HUES48 (cell line): ENCODE results near the gene NPHP1.

ENCODE experiments used
- H3K27ac ChIP-seq: one replicate; pipeline ENCODE4 v1.7.0; 2013; ENCODE audit warnings: low read depth, low read length, inconsistent platforms
- H3K27me3 ChIP-seq: 2 replicates; pipeline ENCODE4 v1.6.1; 2013; ENCODE audit warnings: mild to moderate bottlenecking, low read length; ENCODE audit not compliant: control insufficient read depth, insufficient read depth
- H3K36me3 ChIP-seq: 2 replicates; pipeline ENCODE4 v1.6.1; 2013; ENCODE audit warnings: low read length; ENCODE audit not compliant: control insufficient read depth, insufficient read depth
- H3K4me1 ChIP-seq: 2 replicates; pipeline ENCODE4 v1.6.1; 2013; ENCODE audit warnings: mild to moderate bottlenecking, low read length; ENCODE audit not compliant: control insufficient read depth, insufficient read depth
- H3K4me3 ChIP-seq: 2 replicates; pipeline ENCODE4 v1.5.1; 2013; ENCODE audit warnings: mild to moderate bottlenecking, low read depth, low read length
- H3K9ac ChIP-seq: 2 replicates; pipeline ENCODE4 v1.6.1; 2013; ENCODE audit warnings: mild to moderate bottlenecking, low read depth, low read length, moderate library complexity
- H3K9me3 ChIP-seq: 2 replicates; pipeline ENCODE4 v1.6.1; 2013; ENCODE audit warnings: low read length; ENCODE audit not compliant: control insufficient read depth, insufficient read depth

The NPHP1 gene

DNA sequence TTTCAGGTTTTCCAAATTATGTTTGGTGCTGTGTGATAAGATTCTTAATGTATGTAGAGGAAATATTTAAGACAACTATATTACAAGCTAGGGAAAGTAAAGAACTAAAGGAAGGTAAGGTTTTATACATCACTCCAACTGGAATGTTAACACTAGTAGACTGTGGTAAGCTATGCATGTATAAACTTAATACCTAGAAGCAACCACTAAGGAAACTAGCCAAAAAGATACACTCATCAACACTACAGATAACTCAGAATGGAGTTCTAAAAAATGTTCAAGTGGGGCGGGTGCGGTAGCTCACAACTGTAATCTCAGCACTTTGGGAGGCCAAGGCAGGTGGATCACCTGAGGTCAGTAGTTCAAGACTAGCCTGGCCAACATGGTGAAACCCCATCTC, 51.4 kb downstream of the NPHP1 start:
- Histone ChIP-seq H3K9ac (no peak overlapping the region), H3K27ac (no peak overlapping the region), H3K4me1 (no peaks in the 10 kb centered on the region), H3K4me3 (no peak overlapping the region), H3K9me3 (peaks cover 17% of the 10 kb centered on the region), H3K27me3 (no peaks in the 10 kb centered on the region), H3K36me3 (no peaks in the 10 kb centered on the region)

DNA sequence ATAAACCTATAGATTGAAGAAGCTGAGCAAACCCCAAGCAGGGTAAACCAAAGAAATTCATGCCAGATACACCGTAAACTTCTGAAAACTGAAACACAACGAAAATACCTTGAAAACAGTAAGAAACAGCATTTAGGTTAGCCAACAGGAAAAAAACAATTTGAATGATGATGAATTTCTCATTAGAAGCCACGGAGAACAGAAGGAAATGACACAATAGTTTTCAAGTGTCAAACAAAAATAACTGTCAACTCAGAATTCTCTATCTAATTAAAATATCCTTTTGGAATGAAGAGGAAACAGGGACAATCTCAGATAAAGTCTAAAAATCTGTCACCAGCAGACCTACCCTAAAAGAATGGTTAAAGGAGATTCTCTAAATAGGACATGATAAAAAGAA, 51.9 kb downstream of the NPHP1 start:
- Histone ChIP-seq H3K9ac (no peak overlapping the region), H3K27me3 (no peaks in the 10 kb centered on the region), H3K27ac (no peak overlapping the region), H3K9me3 (peaks cover 21% of the 10 kb centered on the region), H3K4me3 (no peak overlapping the region), H3K4me1 (no peaks in the 10 kb centered on the region), H3K36me3 (no peaks in the 10 kb centered on the region)

DNA sequence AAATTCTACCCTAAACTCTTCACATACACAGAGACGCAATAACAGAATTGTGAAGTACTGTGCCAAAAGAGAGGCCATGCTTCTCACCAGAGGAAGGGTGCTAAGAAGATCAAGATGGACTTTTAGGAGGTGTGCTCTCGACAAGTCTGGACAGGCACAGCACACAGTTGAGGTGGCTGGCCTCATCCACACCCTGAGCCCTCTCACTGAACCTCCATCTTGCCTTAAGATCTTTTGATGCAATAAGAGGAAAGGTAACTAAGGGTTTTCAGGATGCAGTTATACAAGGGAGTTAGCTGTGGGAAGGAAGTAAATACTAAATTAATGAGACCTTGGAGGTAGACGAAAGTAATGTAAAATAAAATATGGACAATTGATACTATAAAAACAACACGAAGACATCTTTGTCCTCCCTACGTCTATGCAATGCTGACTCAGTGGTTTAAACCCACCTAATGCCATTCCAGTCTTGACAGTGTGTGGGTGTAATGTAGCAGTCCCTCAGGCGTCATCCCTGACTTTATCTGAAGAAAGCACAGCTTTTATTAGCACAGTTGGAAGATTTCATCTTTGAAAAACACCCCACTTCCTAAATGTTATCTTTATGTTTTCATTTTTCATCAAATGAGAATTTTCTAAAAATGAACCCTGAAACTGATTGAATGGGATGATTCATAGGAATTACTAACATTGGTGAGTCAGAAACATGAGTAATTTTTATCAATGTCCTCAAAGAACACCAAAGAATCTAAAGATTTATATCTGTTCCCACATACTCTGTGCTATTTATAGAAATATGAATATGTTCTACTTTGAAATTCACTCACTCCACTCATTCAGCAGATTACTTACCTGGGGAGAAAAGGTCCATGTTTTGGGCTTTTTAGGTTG, 55.2 kb downstream of the NPHP1 start:
- no peak overlapping the region for H3K27ac ChIP-seq

DNA sequence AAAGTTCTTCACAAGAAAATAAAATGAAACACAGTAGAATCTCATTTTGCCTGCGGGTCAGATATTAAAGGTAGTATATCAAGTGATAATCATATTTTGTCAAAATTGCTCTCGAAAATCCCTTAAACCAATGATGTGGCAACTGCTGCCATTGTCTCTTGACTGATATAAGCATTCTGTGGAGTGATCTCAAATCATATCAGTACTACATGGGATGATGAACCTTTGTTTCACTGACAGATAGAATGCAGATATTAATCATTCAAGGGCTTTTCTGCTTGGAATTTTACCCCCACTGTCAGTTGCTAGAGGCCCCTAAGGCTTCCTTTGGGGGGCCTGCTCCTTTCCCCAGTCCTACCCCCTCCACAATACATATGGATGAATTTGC, 57.9 kb downstream of the NPHP1 start:
- no peak overlapping the region for H3K9ac ChIP-seq
- no peak overlapping the region for H3K4me3 ChIP-seq
- no peak overlapping the region for H3K27ac ChIP-seq
- no peaks in the 10 kb centered on the region for H3K36me3 ChIP-seq
- H3K4me1 ChIP-seq = no peaks in the 10 kb centered on the region
- no peaks in the 10 kb centered on the region for H3K27me3 ChIP-seq
- peaks cover 8% of the 10 kb centered on the region; the same call in 1 of the 2 replicates for H3K9me3 ChIP-seq

More for the DNA sequence above, 55.2 kb downstream of the NPHP1 start:
- Histone ChIP-seq H3K9ac (no peak overlapping the region), H3K27me3 (no peaks in the 10 kb centered on the region), H3K4me3 (no peak overlapping the region), H3K9me3 (peaks cover 11% of the 10 kb centered on the region), H3K36me3 (no peaks in the 10 kb centered on the region), H3K4me1 (no peaks in the 10 kb centered on the region)

DNA sequence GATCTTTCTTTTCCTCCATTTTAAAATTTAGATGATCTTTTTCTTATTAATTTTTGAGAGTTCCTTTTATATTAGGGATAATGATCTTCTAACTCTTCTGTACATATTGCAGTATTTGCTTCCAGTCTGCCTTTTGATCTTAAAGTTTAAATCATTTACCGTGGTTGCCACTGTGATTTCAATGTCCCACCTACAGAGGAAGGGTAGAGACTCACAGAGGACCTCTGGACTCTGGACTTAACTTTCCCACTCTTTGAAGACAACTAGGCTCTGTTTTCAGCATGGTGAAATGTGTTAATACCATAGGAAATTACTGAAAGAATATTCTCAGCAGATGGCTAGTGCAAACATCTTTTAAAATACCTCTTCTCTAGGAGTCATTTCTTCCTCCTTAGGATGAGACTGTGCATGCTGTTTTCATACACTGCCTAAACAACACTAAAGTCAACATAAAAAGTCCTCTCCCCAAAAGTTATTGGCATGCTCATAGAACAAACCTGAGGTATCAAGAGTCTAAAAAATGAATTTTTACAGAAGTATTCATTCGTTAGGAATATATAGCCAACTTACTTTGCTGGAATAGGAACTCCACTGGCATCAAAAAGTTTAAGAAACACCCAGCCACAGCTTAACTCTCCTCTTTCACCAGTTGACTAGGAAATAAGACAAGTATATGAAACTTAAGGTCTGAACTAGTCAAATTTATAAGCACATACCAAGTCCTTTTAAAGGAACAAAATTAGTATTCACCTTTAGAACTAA, 58.4 kb downstream of the NPHP1 start:
- Histone ChIP-seq H3K4me1 (no peaks in the 10 kb centered on the region), H3K9me3 (peaks cover 8% of the 10 kb centered on the region; the same call in 1 of the 2 replicates)

DNA sequence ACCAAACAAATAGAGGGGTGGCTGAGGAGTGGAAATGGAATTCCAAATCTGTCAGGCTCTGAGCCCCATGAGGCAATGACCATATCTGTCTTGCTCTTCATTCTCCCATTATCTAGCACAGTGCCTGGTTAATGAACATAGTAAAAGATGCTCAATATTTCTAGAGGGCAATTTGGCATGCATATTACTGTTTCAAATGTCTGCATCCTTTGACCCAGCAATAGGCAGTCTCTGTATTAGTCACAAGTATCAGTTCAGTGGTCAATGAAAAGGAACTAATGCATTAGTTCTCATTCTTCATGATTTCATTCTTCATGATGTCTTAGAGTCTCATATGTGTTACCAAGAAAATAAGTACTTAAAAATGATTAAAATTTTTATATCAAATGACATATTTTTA, 60.8 kb downstream of the NPHP1 start:
- no peaks in the 10 kb centered on the region for H3K4me1 ChIP-seq
- H3K4me3 ChIP-seq = no peak overlapping the region
- no peak overlapping the region for H3K9ac ChIP-seq
- no peaks in the 10 kb centered on the region for H3K27me3 ChIP-seq
- peaks cover 8% of the 10 kb centered on the region; the same call in 1 of the 2 replicates for H3K9me3 ChIP-seq
- H3K27ac ChIP-seq = no peak overlapping the region
- no peaks in the 10 kb centered on the region for H3K36me3 ChIP-seq

More for the DNA sequence above, 58.4 kb downstream of the NPHP1 start:
- Histone ChIP-seq H3K36me3 (no peaks in the 10 kb centered on the region), H3K27ac (no peak overlapping the region), H3K4me3 (no peak overlapping the region), H3K9ac (no peak overlapping the region), H3K27me3 (no peaks in the 10 kb centered on the region)

DNA sequence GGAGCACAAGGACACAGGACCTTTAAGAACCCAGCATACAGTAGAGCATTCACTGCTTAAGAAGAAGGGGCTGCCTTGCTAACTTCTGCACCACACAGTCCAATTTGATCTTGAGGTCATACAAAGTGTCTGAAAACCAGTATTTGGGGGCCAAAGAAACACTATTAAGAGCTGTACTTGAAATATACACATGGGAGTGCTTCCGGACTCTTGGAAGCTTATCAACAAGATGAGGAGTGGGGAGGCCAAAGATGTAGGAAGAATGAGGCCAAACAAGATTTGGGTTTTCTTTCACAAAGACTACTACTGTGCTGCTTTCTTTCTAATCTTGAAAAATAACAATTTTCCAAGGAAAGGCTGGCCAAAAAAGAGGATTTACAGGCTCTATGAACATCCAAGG, 64.4 kb downstream of the NPHP1 start:
- H3K4me1 ChIP-seq = no peaks in the 10 kb centered on the region
- no peaks in the 10 kb centered on the region for H3K9me3 ChIP-seq
- H3K9ac ChIP-seq = no peak overlapping the region
- no peaks in the 10 kb centered on the region for H3K27me3 ChIP-seq
- no peaks in the 10 kb centered on the region for H3K36me3 ChIP-seq
- no peak overlapping the region for H3K27ac ChIP-seq
- no peak overlapping the region for H3K4me3 ChIP-seq

DNA sequence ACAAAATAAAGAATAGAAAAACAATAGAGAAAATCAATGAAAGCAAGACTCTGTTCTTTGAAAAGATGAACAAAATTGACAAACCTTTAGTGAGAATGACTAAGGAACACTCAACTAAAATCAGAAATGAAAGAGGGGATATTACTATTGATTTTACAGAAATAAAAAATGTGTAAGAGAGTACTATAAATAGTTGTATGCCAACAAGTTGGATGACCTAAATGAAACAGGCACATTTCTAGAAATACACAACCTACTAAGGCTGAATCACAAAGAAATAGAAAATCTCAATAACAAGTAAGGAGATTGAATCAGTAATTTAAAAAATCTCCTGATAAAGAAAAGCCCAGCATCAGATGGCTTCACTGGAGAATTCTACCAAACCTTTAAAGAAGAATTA, 70.8 kb downstream of the NPHP1 start:
- Histone ChIP-seq H3K9ac (no peak overlapping the region), H3K27me3 (no peaks in the 10 kb centered on the region), H3K4me1 (no peaks in the 10 kb centered on the region), H3K27ac (no peak overlapping the region), H3K36me3 (no peaks in the 10 kb centered on the region), H3K9me3 (no peaks in the 10 kb centered on the region), H3K4me3 (no peak overlapping the region)

DNA sequence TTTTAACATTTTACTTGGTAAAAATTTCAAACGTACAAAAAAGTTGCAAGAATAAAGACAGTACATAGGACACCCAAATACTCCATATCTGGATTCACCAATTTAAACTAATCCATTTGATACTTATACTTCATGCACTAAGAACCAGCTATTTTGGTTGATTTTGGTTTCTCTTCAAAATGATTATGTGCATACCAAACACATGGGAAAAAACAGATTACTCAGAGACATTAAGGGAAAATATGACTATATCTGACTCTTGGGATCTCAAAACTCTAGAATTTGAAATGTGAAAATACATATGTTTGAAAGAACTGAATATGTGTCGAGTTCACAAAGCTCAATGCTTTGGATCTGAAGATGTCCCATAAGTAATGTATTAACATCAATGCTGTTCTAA, 73.6 kb downstream of the NPHP1 start:
- Histone ChIP-seq H3K27me3 (no peaks in the 10 kb centered on the region), H3K4me3 (no peak overlapping the region), H3K9ac (no peak overlapping the region), H3K9me3 (no peaks in the 10 kb centered on the region), H3K4me1 (no peaks in the 10 kb centered on the region), H3K36me3 (no peaks in the 10 kb centered on the region), H3K27ac (no peak overlapping the region)

DNA sequence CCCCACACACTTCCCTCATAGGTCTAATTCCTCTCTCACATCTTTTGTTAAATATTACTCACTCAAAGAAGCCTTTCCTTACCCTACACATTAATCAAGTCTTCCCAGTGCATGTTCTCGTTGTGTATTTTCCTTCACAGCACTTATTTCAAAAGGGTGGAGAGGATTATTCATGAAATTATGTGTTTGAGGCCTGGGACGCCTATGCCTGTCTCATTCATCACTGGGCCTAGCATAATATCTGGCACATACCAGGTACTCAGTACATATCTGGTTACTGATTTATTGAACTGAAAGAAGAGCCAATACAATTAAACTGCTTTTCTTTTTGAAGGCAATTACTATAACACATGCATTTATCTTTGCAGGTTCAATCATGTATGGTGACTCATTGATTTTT, 74.1 kb downstream of the NPHP1 start:
- Histone ChIP-seq H3K9me3 (no peaks in the 10 kb centered on the region), H3K4me1 (no peaks in the 10 kb centered on the region), H3K27me3 (no peaks in the 10 kb centered on the region), H3K36me3 (no peaks in the 10 kb centered on the region), H3K9ac (no peak overlapping the region), H3K27ac (no peak overlapping the region), H3K4me3 (no peak overlapping the region)

DNA sequence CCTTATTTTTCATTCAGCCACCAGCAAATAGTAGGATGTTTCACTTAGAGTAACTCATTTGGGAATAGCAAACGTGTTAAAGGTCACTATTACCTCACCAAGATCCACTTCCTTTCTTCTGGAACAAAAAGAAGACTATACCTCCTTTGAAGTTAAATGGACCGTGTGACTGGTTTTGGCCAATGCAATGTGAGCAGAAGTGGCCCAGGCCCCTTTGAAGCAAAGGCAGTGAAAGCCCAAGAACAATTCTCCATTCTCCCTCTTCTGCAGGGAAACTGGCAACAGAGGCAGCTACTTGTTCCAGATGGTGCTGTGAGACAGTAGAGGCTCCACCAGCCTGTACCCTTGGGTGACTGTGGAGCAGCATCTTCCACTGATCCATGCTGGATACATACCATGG, 77.9 kb downstream of the NPHP1 start:
- Histone ChIP-seq H3K27me3 (no peaks in the 10 kb centered on the region), H3K4me1 (no peaks in the 10 kb centered on the region), H3K27ac (no peak overlapping the region), H3K36me3 (no peaks in the 10 kb centered on the region), H3K9me3 (no peaks in the 10 kb centered on the region), H3K9ac (no peak overlapping the region), H3K4me3 (no peak overlapping the region)
